HCT116 (cell line): ENCODE results near the gene GJC1. TPM values are rescaled to one million over a fixed set of nuclear protein-coding genes. Genes with fewer than 3 reads are reported as not detected.

Source experiments
- ATAC-seq: fragments of 200-7000 bp; cut with Tn5 transposase; 2 replicates; pipeline ENCODE4 v1.9.1; 2020; ENCODE audit warnings: mild to moderate bottlenecking, moderate library complexity
- BruUV-seq: library from RNA; stranded (reverse); fragments of 400-500 nt; replicated peaks from 2 replicates; lab custom pipeline; 2021; lab: Mats Ljungman, UMichigan
- CTCF ChIA-PET: fragments of 300-600 bp; sonication (Branson Sonifier 250); formaldehyde crosslinking; loops from one replicate; lab custom pipeline; 2021; ENCODE audit warnings: antibody characterized with exemption; lab: Charles Lee
- POLR2A ChIA-PET: fragments of 300-600, 350-600 bp; sonication (Branson Sonifier 250); formaldehyde crosslinking; loops from one replicate; lab custom pipeline; 2021; ENCODE audit warnings: antibody characterized with exemption; lab: Charles Lee
- RAD21 ChIA-PET, 2 experiments: fragments of 300-600 bp; sonication (Branson Sonifier 250); formaldehyde crosslinking; loops; one replicate each; lab custom pipeline; 2023; ENCODE audit warnings: low total read pairs in 2 of 2; ENCODE audit not compliant: uncharacterized antibody in 2 of 2, unreplicated experiment in 2 of 2, low non-redundant PET in 1 of 2; lab: Charles Lee
- DNase-seq: peaks from one replicate; pipeline ENCODE4 v3.0.0-alpha.2; 2010; ENCODE audit warnings: low read depth, low spot score
- H2AFZ ChIP-seq: fragments of 200-600 bp; shearing (Covaris generic), sonication (generic); 2 replicates; pipeline ENCODE4 v1.6.1; 2017; ENCODE audit warnings: low read depth, mixed run types, mixed read lengths, antibody characterized with exemption, low read length; ENCODE audit not compliant: poor library complexity, severe bottlenecking
- H3K27ac ChIP-seq: 2 replicates; pipeline ENCODE4 v1.5.1; 2012; ENCODE audit warnings: low read depth, low read length
- H3K27me3 ChIP-seq: fragments of 200-600 bp; sonication (generic); 2 replicates; pipeline ENCODE4 v1.6.1; 2016; ENCODE audit warnings: mixed run types, low read length, mixed read lengths; ENCODE audit not compliant: insufficient read depth
- H3K36me3 ChIP-seq, 2 experiments: fragments of 200-500 bp in 1 of 2; fragments of 200-600 bp in 1 of 2; sonication (Bioruptor generic) in 1 of 2; sonication (generic) in 1 of 2; 2 replicates each; pipeline versions ENCODE4 v1.5.1 to v1.6.1; 2014 to 2016; ENCODE audit warnings: low read length in 2 of 2, inconsistent platforms in 1 of 2, mixed read lengths in 1 of 2, mixed run types in 1 of 2; ENCODE audit not compliant: insufficient read depth in 2 of 2, control insufficient read depth in 1 of 2
- H3K4me1 ChIP-seq, 2 experiments: fragments of 200-600 bp in 1 of 2; sonication (generic) in 1 of 2; 2 replicates each; pipeline versions ENCODE4 v1.5.1 to v1.6.1; 2012 to 2017; ENCODE audit warnings: low read length in 2 of 2, inconsistent platforms in 1 of 2, mild to moderate bottlenecking in 1 of 2, mixed read lengths in 1 of 2, mixed run types in 1 of 2, moderate library complexity in 1 of 2; ENCODE audit not compliant: insufficient read depth in 2 of 2, control insufficient read depth in 1 of 2
- H3K4me2 ChIP-seq: fragments of 200-600 bp; sonication (generic); 2 replicates; pipeline ENCODE4 v1.6.1; 2017; ENCODE audit warnings: mixed run types, low read length, mixed read lengths
- H3K4me3 ChIP-seq, 2 experiments: fragments of 200-600 bp in 1 of 2; sonication (generic) in 1 of 2; replicated peaks in 1 of 2; 2 replicates each; pipeline ENCODE4 v1.5.1; 2011 to 2016; ENCODE audit warnings: low read length in 2 of 2, control low read depth in 1 of 2, low read depth in 1 of 2, mild to moderate bottlenecking in 1 of 2, mixed read lengths in 1 of 2, mixed run types in 1 of 2
- H3K79me2 ChIP-seq: fragments of 200-600 bp; sonication (generic); 2 replicates; pipeline ENCODE4 v1.6.1; 2017; ENCODE audit warnings: mild to moderate bottlenecking, mixed run types, low read length, moderate library complexity, mixed read lengths; ENCODE audit not compliant: insufficient read depth
- H3K9ac ChIP-seq: fragments of 200-600 bp; sonication (generic); 2 replicates; pipeline ENCODE4 v1.6.1; 2016; ENCODE audit warnings: low read length, mixed read lengths
- H3K9me2 ChIP-seq: fragments of 200-600 bp; sonication (generic), shearing (Covaris generic); 2 replicates; pipeline ENCODE4 v1.6.1; 2017; ENCODE audit warnings: mixed run types, mild to moderate bottlenecking, moderate library complexity; ENCODE audit not compliant: insufficient read depth
- H3K9me3 ChIP-seq, 2 experiments: fragments of 200-500 bp in 1 of 2; fragments of 200-600 bp in 1 of 2; sonication (Bioruptor generic) in 1 of 2; sonication (generic) in 1 of 2; 2 replicates each; pipeline ENCODE4 v1.6.1; 2014 to 2017; ENCODE audit warnings: low read length in 2 of 2, mixed read lengths in 2 of 2, inconsistent platforms in 1 of 2, low read depth in 1 of 2, mild to moderate bottlenecking in 1 of 2, mixed run types in 1 of 2, moderate library complexity in 1 of 2; ENCODE audit not compliant: control insufficient read depth in 1 of 2, insufficient read depth in 1 of 2
- H4K20me1 ChIP-seq: fragments of 200-600 bp; sonication (generic), shearing (Covaris generic); 2 replicates; pipeline ENCODE4 v1.6.1; 2017; ENCODE audit warnings: mixed run types, mild to moderate bottlenecking, moderate library complexity; ENCODE audit not compliant: insufficient read depth
- CEBPB ChIP-seq: IDR thresholded peaks from 2 replicates; pipeline ENCODE4 v1.6.1; 2012; ENCODE audit warnings: low read depth
- CTCF ChIP-seq, 3 experiments: fragments of 200-600 bp in 1 of 3; sonication (generic) in 1 of 3; IDR thresholded peaks in 2 of 3; conservative IDR thresholded peaks in 1 of 3; 2 replicates each; pipeline ENCODE4 v1.5.1; 2012 to 2017; ENCODE audit warnings: low read depth in 2 of 3, low read length in 2 of 3, antibody characterized with exemption in 1 of 3, borderline replicate concordance in 1 of 3, control low read depth in 1 of 3, mild to moderate bottlenecking in 1 of 3, mixed read lengths in 1 of 3, mixed run types in 1 of 3, moderate library complexity in 1 of 3; ENCODE audit not compliant: insufficient read depth in 1 of 3
- ELF1 ChIP-seq: IDR thresholded peaks from 2 replicates; pipeline ENCODE4 v1.6.1; 2012; ENCODE audit warnings: low read depth, borderline replicate concordance
- EZH2 ChIP-seq: fragments of 200-600 bp; sonication (generic); IDR thresholded peaks from 2 replicates; pipeline ENCODE4 v1.6.1; 2017; ENCODE audit warnings: antibody characterized with exemption, mixed run types
- EZH2phosphoT487 ChIP-seq: fragments of 200-600 bp; IDR thresholded peaks from 2 replicates; pipeline ENCODE4 v1.6.1; 2018; ENCODE audit warnings: antibody characterized with exemption, borderline replicate concordance
- POLR2A ChIP-seq: IDR thresholded peaks from 2 replicates; pipeline ENCODE4 v1.7.0; 2011; ENCODE audit warnings: borderline replicate concordance; ENCODE audit not compliant: insufficient read depth, insufficient read length; ENCODE audit errors: extremely low read depth
- POLR2AphosphoS5 ChIP-seq: IDR thresholded peaks from 2 replicates; pipeline ENCODE4 v1.6.1; 2011; ENCODE audit warnings: mild to moderate bottlenecking, low read depth, low read length, moderate library complexity
- RAD21 ChIP-seq: IDR thresholded peaks from 2 replicates; pipeline ENCODE4 v1.6.1; 2012; ENCODE audit warnings: low read depth, mild to moderate bottlenecking
- REST ChIP-seq: IDR thresholded peaks from 2 replicates; pipeline ENCODE4 v1.6.1; 2012; ENCODE audit warnings: low read depth
- SIN3A ChIP-seq: IDR thresholded peaks from 2 replicates; pipeline ENCODE4 v1.6.1; 2012; ENCODE audit warnings: low read depth
- ZFX ChIP-seq: fragments of 450-650 bp; IDR thresholded peaks from 2 replicates; pipeline ENCODE4 v1.6.1; 2017
- intact Hi-C: fragments of 100-400 bp; cut with micrococcal nuclease; formaldehyde crosslinking; loops from 2 replicates; pipeline ENCODE4 v1.10.0; 2022
- total RNA-seq: library from RNA; stranded (reverse); gene quantifications from one replicate; pipeline ENCODE4 v1.2.1, GENCODE V29; 2021; ENCODE audit not compliant: unreplicated experiment

Gene GJC1
- total RNA-seq, 1 experiment from 2014 or later: 62.4 TPM

GRCh38 chr17:44877121-44877520 lies 47.0 kb upstream of the GJC1 start:
- ATAC-seq (no peak), DNase-seq (no peak)
- CTCF ChIA-PET: interaction anchor here (0.7 to 1.0 kb wide), 3 partner anchors 98 to 103 kb away, joined by 3 to 8 read pairs (median 7); no protein-coding TSS in a partner anchor
- peaks cover 57 to 59% of the 10 kb centered on the region in 2 experiments; a peak in 3 of 4 replicates for H3K36me3 ChIP-seq
- no peak overlapping the region for H2AFZ ChIP-seq
- H3K4me2 ChIP-seq: no peak overlapping the region
- H3K27me3 ChIP-seq: no peaks in the 10 kb centered on the region
- intact Hi-C loops: no loop called here
- no peak overlapping the region for H3K27ac ChIP-seq
- no TSS peak for BruUV-seq
- H3K4me1 ChIP-seq: no peaks in the 10 kb centered on the region
- H4K20me1 ChIP-seq: no peaks in the 10 kb centered on the region
- H3K4me3 ChIP-seq: no peak overlapping the region
- TF ChIP-seq CTCF (IDR thresholded peaks at IDR 0.05 in 2 of 3, conservative IDR thresholded peaks at IDR 0.05 in 1 of 3; ENCODE audit: borderline replicate concordance in 1 of 3, insufficient read depth in 1 of 3, low read depth in 2 of 3, low read length in 2 of 3) (no peak), RAD21 (no peak), ELF1 (no peak), EZH2phosphoT487 (no peak), ZFX (no peak), EZH2 (no peak), CEBPB (no peak), SIN3A (no peak), POLR2AphosphoS5 (no peak), REST (no peak), POLR2A (no peak)
- no peak overlapping the region for H3K9ac ChIP-seq
- H3K79me2 ChIP-seq: peaks cover 19% of the 10 kb centered on the region
- no peaks in the 10 kb centered on the region for H3K9me2 ChIP-seq
- no peaks in the 10 kb centered on the region for H3K9me3 ChIP-seq
- POLR2A ChIA-PET: no interaction called here
- RAD21 ChIA-PET: interaction anchor here in 1 of 2 experiments (0.7 kb wide), 1 partner anchor 25 kb away, joined by 3 read pairs; no protein-coding TSS in a partner anchor
